GM19328 (cell line): ENCODE results near the gene ADCY10.
"Not testable (repeated sequence)": the region's sequence is repeated elsewhere in the genome, so short reads cannot be mapped to it uniquely, and the experiment has no call there.

ENCODE experiments used
- ATAC-seq: cut with Tn5 transposase; IDR thresholded peaks from one replicate; pipeline ENCODE4 v1.9.1; 2021; ENCODE audit warnings: mild to moderate bottlenecking, moderate library complexity; ENCODE audit not compliant: unreplicated experiment

ADCY10 gene

GRCh38 chr1:167815650-167816049, 98.3 kb downstream of the ADCY10 start:
- ATAC-seq = no peak

GRCh38 chr1:167812972-167813371, 101.0 kb downstream of the ADCY10 start:
- ATAC-seq = no peak

GRCh38 chr1:167808690-167809089, 105.2 kb downstream of the ADCY10 start:
- ATAC-seq = no peak

GRCh38 chr1:167808104-167808503, 105.8 kb downstream of the ADCY10 start:
- ATAC-seq = no peak

GRCh38 chr1:167806676-167807075, 107.3 kb downstream of the ADCY10 start:
- not testable (repeated sequence) for ATAC-seq

- not testable (repeated sequence) for ATAC-seq
Measured at GRCh38 chr1:167806235-167806634, 107.7 kb downstream of the ADCY10 start.

GRCh38 chr1:167805041-167805556, 108.8 kb downstream of the ADCY10 start:
- no peak for ATAC-seq

GRCh38 chr1:167803358-167804207, 110.4 kb downstream of the ADCY10 start:
- peak; percentile 88 for ATAC-seq

- no peak for ATAC-seq
Measured at GRCh38 chr1:167802235-167802634, 111.7 kb downstream of the ADCY10 start.

- no peak for ATAC-seq
Measured at GRCh38 chr1:167800251-167800650, 113.7 kb downstream of the ADCY10 start.

GRCh38 chr1:167799747-167800146, 114.2 kb downstream of the ADCY10 start:
- no peak for ATAC-seq

GRCh38 chr1:167798952-167799351, 115.0 kb downstream of the ADCY10 start:
- ATAC-seq = no peak

- ATAC-seq = no peak
Measured at GRCh38 chr1:167797015-167797414, 116.9 kb downstream of the ADCY10 start.

GRCh38 chr1:167795810-167796740, 117.9 kb downstream of the ADCY10 start:
- no peak for ATAC-seq

- ATAC-seq = no peak
Measured at GRCh38 chr1:167794043-167794442, 119.9 kb downstream of the ADCY10 start.

GRCh38 chr1:167792188-167792565, 121.8 kb downstream of the ADCY10 start:
- no peak for ATAC-seq

GRCh38 chr1:167791281-167792187, 122.4 kb downstream of the ADCY10 start:
- ATAC-seq = no peak

- no peak for ATAC-seq
Measured at GRCh38 chr1:167790117-167790516, 123.8 kb downstream of the ADCY10 start.

- ATAC-seq = no peak
Measured at GRCh38 chr1:167789501-167789900, 124.4 kb downstream of the ADCY10 start.

GRCh38 chr1:167786502-167786901, 127.4 kb downstream of the ADCY10 start:
- ATAC-seq = no peak
